AG04449 (cell line): Measurements from ENCODE around the gene CDX2.

Source experiments
- CTCF ChIA-PET: fragments of 350-600 bp; formaldehyde crosslinking; extraction: SDS; loops from one replicate; lab custom pipeline; 2021; ENCODE audit warnings: antibody characterized with exemption; lab: Yijun Ruan, JAX
- POLR2A ChIA-PET: fragments of 400-600, 350-600 bp; formaldehyde crosslinking; extraction: SDS; loops from one replicate; lab custom pipeline; 2020; ENCODE audit warnings: antibody characterized with exemption, inconsistent platforms; lab: Yijun Ruan, JAX
- DNase-seq: peaks from one replicate; pipeline ENCODE4 v3.0.0-alpha.2; 2010; ENCODE audit warnings: low read depth, low spot score
- H3K4me3 ChIP-seq: 2 replicates; pipeline ENCODE4 v1.5.1; 2011; ENCODE audit warnings: low read depth, mild to moderate bottlenecking, control low read depth, low read length
- CTCF ChIP-seq: IDR thresholded peaks from one replicate; pipeline ENCODE4 v1.5.1; 2011; ENCODE audit warnings: mild to moderate bottlenecking, moderate library complexity, low read length, control low read depth, inconsistent platforms; ENCODE audit not compliant: insufficient read depth; ENCODE audit errors: missing control alignments

Gene CDX2

GRCh38 chr13:27929868-27930267 is 39.2 kb downstream of the CDX2 start:
- no peak overlapping the region for H3K4me3 ChIP-seq
- CTCF ChIA-PET = interaction anchor here (0.6 to 1.8 kb wide), 2 partner anchors 24 to 55 kb away, joined by 3 to 6 read pairs; no protein-coding TSS in a partner anchor
- TF ChIP-seq CTCF = no peak
- POLR2A ChIA-PET = no interaction called here
- DNase-seq = no peak

- DNase-seq = no peak
- no peak for TF ChIP-seq CTCF
- H3K4me3 ChIP-seq = no peak overlapping the region
- POLR2A ChIA-PET = no interaction called here
- CTCF ChIA-PET = interaction anchor here (1.8 kb wide), 1 partner anchor 25 kb away, joined by 6 read pairs; no protein-coding TSS in a partner anchor
Measured at GRCh38 chr13:27928805-27929753, 40.0 kb downstream of the CDX2 start.

GRCh38 chr13:27928353-27928804 is 40.7 kb downstream of the CDX2 start:
- POLR2A ChIA-PET = no interaction called here
- DNase-seq = no peak

GRCh38 chr13:27927444-27928352 is 41.4 kb downstream of the CDX2 start:
- ChIA-PET CTCF (interaction anchor here (1.1 to 1.8 kb wide), 2 partner anchors 26 kb away, joined by 6 read pairs; no protein-coding TSS in a partner anchor), POLR2A (no interaction called here)
- no peak for TF ChIP-seq CTCF
- no peak for DNase-seq
- H3K4me3 ChIP-seq = no peak overlapping the region

More at GRCh38 chr13:27928353-27928804, 40.7 kb downstream of the CDX2 start:
- CTCF ChIA-PET = interaction anchor here (1.8 kb wide), 1 partner anchor 26 kb away, joined by 6 read pairs; no protein-coding TSS in a partner anchor
- TF ChIP-seq CTCF = no peak
- no peak overlapping the region for H3K4me3 ChIP-seq

GRCh38 chr13:27926644-27927434 is 42.3 kb downstream of the CDX2 start:
- no peak overlapping the region for H3K4me3 ChIP-seq
- ChIA-PET CTCF (interaction anchor here (1.1 kb wide), 1 partner anchor 27 kb away, joined by 6 read pairs; no protein-coding TSS in a partner anchor), POLR2A (no interaction called here)
- TF ChIP-seq CTCF = no peak
- no peak for DNase-seq
